K562 (cell line): ENCODE results near the gene GNAQ. TPM values are rescaled to one million over a fixed set of nuclear protein-coding genes. Genes with fewer than 3 reads are reported as not detected.

Experiments used
- ARHGAP35 ChIP-seq: fragments of 450-650 bp; IDR thresholded peaks from 2 replicates; pipeline ENCODE4 v1.6.1; 2018; ENCODE audit not compliant: partially characterized antibody
- GMEB1 ChIP-seq: fragments of 250-450 bp; sonication (Bioruptor Pico); IDR thresholded peaks from 2 replicates; pipeline ENCODE4 v1.4.0; 2020; ENCODE audit warnings: mild to moderate bottlenecking
- HEY1 ChIP-seq: fragments of 250-450 bp; sonication (Bioruptor Pico); IDR thresholded peaks from 2 replicates; pipeline ENCODE4 v1.5.0; 2020; ENCODE audit warnings: mild to moderate bottlenecking, moderate library complexity, borderline replicate concordance
- HMBOX1 ChIP-seq: sonication (generic); IDR thresholded peaks from 2 replicates; pipeline ENCODE4 v1.6.1; 2016
- KLF13 ChIP-seq: fragments of 450-650 bp; IDR thresholded peaks from 2 replicates; pipeline ENCODE4 v1.6.1; 2016; ENCODE audit warnings: missing genetic modification characterization, low read depth, mild to moderate bottlenecking, missing compliant biosample characterization, moderate library complexity, borderline replicate concordance
- MITF ChIP-seq: IDR thresholded peaks from 2 replicates; pipeline ENCODE4 v1.6.1; 2014; ENCODE audit warnings: antibody characterized with exemption
- NFYB ChIP-seq: IDR thresholded peaks from 2 replicates; pipeline ENCODE4 v1.6.1; 2011; ENCODE audit warnings: mild to moderate bottlenecking, moderate library complexity; ENCODE audit not compliant: insufficient read length; ENCODE audit errors: extremely low read depth
- NONO ChIP-seq, 2 experiments: fragments of 200-400 bp in 1 of 2; fragments of 450-650 bp in 1 of 2; formaldehyde crosslinking in 1 of 2; IDR thresholded peaks; 2 replicates each; pipeline ENCODE4 v1.6.1; 2017; ENCODE audit warnings: low read depth in 2 of 2, mild to moderate bottlenecking in 2 of 2, moderate library complexity in 2 of 2, low read length in 1 of 2
- RFX5 ChIP-seq: IDR thresholded peaks from 2 replicates; pipeline ENCODE4 v1.6.1; 2011; ENCODE audit warnings: low read depth, mild to moderate bottlenecking, improper control_type of control experiment, low read length
- SIN3A ChIP-seq, 2 experiments: fragments of 150-350 bp in 1 of 2; IDR thresholded peaks; 2 replicates each; pipeline ENCODE4 v1.6.1; 2011 to 2016; ENCODE audit warnings: borderline replicate concordance in 2 of 2, low read depth in 2 of 2, low read length in 2 of 2, mild to moderate bottlenecking in 2 of 2, moderate library complexity in 2 of 2; ENCODE audit not compliant: control insufficient read depth in 1 of 2
- SMARCA4 ChIP-seq: fragments of 450-650 bp; IDR thresholded peaks from 2 replicates; pipeline ENCODE4 v1.6.1; 2016
- SNAPC5 ChIP-seq: fragments of 250-450 bp; sonication (Bioruptor Pico); IDR thresholded peaks from 2 replicates; pipeline ENCODE4 v1.8.0; 2021; ENCODE audit warnings: moderate library complexity, mild to moderate bottlenecking, inconsistent platforms
- SPI1 ChIP-seq: IDR thresholded peaks from 2 replicates; pipeline ENCODE4 v1.6.1; 2011; ENCODE audit warnings: low read depth, low read length, control low read depth, borderline replicate concordance
- TCF7 ChIP-seq: sonication (generic); IDR thresholded peaks from 2 replicates; pipeline ENCODE4 v1.6.1; 2016; ENCODE audit warnings: antibody characterized with exemption, borderline replicate concordance
- WHSC1 ChIP-seq: IDR thresholded peaks from one replicate; pipeline ENCODE4 v1.6.1; 2012; ENCODE audit warnings: low read length, control low read depth, inconsistent platforms
- YBX1 ChIP-seq: fragments of 450-650 bp; IDR thresholded peaks from 2 replicates; pipeline ENCODE4 v1.7.1; 2016; ENCODE audit warnings: mild to moderate bottlenecking
- ZBTB12 ChIP-seq: fragments of 250-450 bp; sonication (Bioruptor Pico); IDR thresholded peaks from 2 replicates; pipeline ENCODE4 v1.4.0; 2020
- ZFP91 ChIP-seq: sonication (generic); formaldehyde crosslinking; IDR thresholded peaks from 2 replicates; pipeline ENCODE4 v1.8.0; 2022; ENCODE audit warnings: mild to moderate bottlenecking, missing genetic modification reagents
- ZFPM2 ChIP-seq: fragments of 250-450 bp; sonication (Bioruptor Pico); IDR thresholded peaks from 2 replicates; pipeline ENCODE4 v1.5.1; 2022; ENCODE audit warnings: mild to moderate bottlenecking
- ZNF408 ChIP-seq: fragments of 250-450 bp; sonication (Bioruptor Pico); IDR thresholded peaks from 2 replicates; pipeline ENCODE4 v1.4.0; 2020; ENCODE audit warnings: low read depth, mild to moderate bottlenecking, moderate library complexity
- polyA plus RNA-seq, 8 experiments: library from polyadenylated mRNA; depleted of rRNA in 4 of 8; stranded (reverse) in 5 of 8; unstranded in 3 of 8; fragments of >200 nt; fragmentation: Nextera tagmentation in 2 of 8; fragmentation: Illumina TruSeq in 1 of 8; extraction: Ambion mirVana in 2 of 8; extraction: Trizol in 1 of 8; gene quantifications; 2 replicates each; pipeline versions ENCODE4 v1.2.1 to v1.2.3, GENCODE V29; 2011 to 2014; ENCODE audit warnings: inconsistent platforms in 1 of 8, missing spikeins in 1 of 8
- total RNA-seq, 7 experiments: library from RNA; depleted of rRNA in 6 of 7; stranded (reverse); fragments of >200 nt in 6 of 7; fragmentation: Illumina TruSeq in 2 of 7; extraction: Trizol in 2 of 7; gene quantifications; 2 replicates each; pipeline versions ENCODE4 v1.2.1 to v1.2.3, GENCODE V29; 2011 to 2021; ENCODE audit warnings: low replicate concordance in 1 of 7

The GNAQ gene
- total and polyA plus RNA-seq, 9 of the 15 experiments (the other 6 are each of a cell fraction or from before 2014, with no cell fraction given) = 4.8 to 27.9 (median 17.5) TPM

- TF ChIP-seq MITF = no peak
- peak; percentile 88 for TF ChIP-seq HMBOX1
- TF ChIP-seq ZFPM2 (CRISPR knock-in tag) = no peak
- no peak for TF ChIP-seq TCF7
- TF ChIP-seq SMARCA4 = peak; percentile 72
- TF ChIP-seq SNAPC5 (CRISPR knock-in tag) = no peak
- TF ChIP-seq NONO (IDR thresholded peaks at IDR 0.05; ENCODE audit: low read depth in 2 of 2, low read length in 1 of 2) = no peak
- TF ChIP-seq ZNF408 (CRISPR knock-in tag) = no peak
- no peak for TF ChIP-seq ZFP91 (CRISPR knock-in tag)
- TF ChIP-seq ARHGAP35 = no peak
- no peak for TF ChIP-seq SPI1
- TF ChIP-seq YBX1 = no peak
- TF ChIP-seq SIN3A (IDR thresholded peaks at IDR 0.05; ENCODE audit: borderline replicate concordance in 2 of 2, control insufficient read depth in 1 of 2, low read depth in 2 of 2, low read length in 2 of 2) = no peak
- no peak for TF ChIP-seq KLF13 (tag)
- no peak for TF ChIP-seq ZBTB12 (CRISPR knock-in tag)
- peak; percentile 48 for TF ChIP-seq NFYB
- no peak for TF ChIP-seq HEY1 (CRISPR knock-in tag)
- TF ChIP-seq RFX5 = no peak
- TF ChIP-seq WHSC1 = no peak
- TF ChIP-seq GMEB1 = no peak
Observed at GRCh38 chr9:77909306-77909705, 122.3 kb downstream of the GNAQ start (continued).
